A673 (cell line): ENCODE data around the gene CPED1. TPM values are rescaled to one million over a fixed set of nuclear protein-coding genes. Genes with fewer than 3 reads are reported as not detected.

Source experiments
- BruUV-seq: library from RNA; stranded (reverse); fragments of 400-500 nt; replicated peaks from 2 replicates; lab custom pipeline; 2021; lab: Mats Ljungman, UMichigan
- CTCF ChIA-PET: fragments of 300-600 bp; sonication (Branson Sonifier 250); formaldehyde crosslinking; loops from one replicate; lab custom pipeline; 2022; ENCODE audit warnings: antibody characterized with exemption; lab: Charles Lee
- POLR2A ChIA-PET: fragments of 300-600 bp; sonication (Branson Sonifier 250); formaldehyde crosslinking; loops from one replicate; lab custom pipeline; 2022; ENCODE audit warnings: antibody characterized with exemption; ENCODE audit not compliant: low non-redundant PET; lab: Charles Lee
- DNase-seq: peaks from one replicate; pipeline ENCODE4 v3.0.0-alpha.2; 2015; ENCODE audit warnings: low spot score
- H3K27ac ChIP-seq: fragments of 200-600 bp; sonication (generic); 2 replicates; pipeline ENCODE4 v1.5.1; 2016; ENCODE audit warnings: mixed run types, low read depth, mild to moderate bottlenecking, mixed read lengths, antibody characterized with exemption, low read length; ENCODE audit not compliant: poor library complexity, severe bottlenecking
- H3K27me3 ChIP-seq: fragments of 200-600 bp; sonication (generic); replicated peaks from 2 replicates; pipeline ENCODE4 v1.6.1; 2017; ENCODE audit warnings: mixed run types, low read depth, mild to moderate bottlenecking, mixed read lengths, antibody characterized with exemption, low read length; ENCODE audit not compliant: insufficient read depth, poor library complexity
- H3K36me3 ChIP-seq: fragments of 200-600 bp; sonication (generic); 2 replicates; pipeline ENCODE4 v1.6.1; 2016; ENCODE audit warnings: mixed run types, mild to moderate bottlenecking, mixed read lengths, antibody characterized with exemption, low read length; ENCODE audit not compliant: insufficient read depth, poor library complexity, severe bottlenecking
- H3K4me1 ChIP-seq: fragments of 200-600 bp; sonication (generic); 2 replicates; pipeline ENCODE4 v1.6.1; 2017; ENCODE audit warnings: mixed run types, mild to moderate bottlenecking, mixed read lengths, antibody characterized with exemption, low read length; ENCODE audit not compliant: insufficient read depth, poor library complexity, severe bottlenecking
- H3K4me3 ChIP-seq: fragments of 200-600 bp; sonication (generic); 2 replicates; pipeline ENCODE4 v1.5.1; 2016; ENCODE audit warnings: low read depth, mixed run types, mild to moderate bottlenecking, mixed read lengths, low read length; ENCODE audit not compliant: poor library complexity, severe bottlenecking
- H3K9me3 ChIP-seq: fragments of 200-600 bp; sonication (generic); 2 replicates; pipeline ENCODE4 v1.6.1; 2016; ENCODE audit warnings: mixed run types, low read depth, mild to moderate bottlenecking, mixed read lengths, antibody characterized with exemption, low read length; ENCODE audit not compliant: poor library complexity, severe bottlenecking
- CTCF ChIP-seq: fragments of 300-800, 200-600 bp; sonication (generic); conservative IDR thresholded peaks from 2 replicates; pipeline ENCODE4 v1.5.1; 2017; ENCODE audit warnings: low read depth, mild to moderate bottlenecking, antibody characterized with exemption, low read length, moderate library complexity, mixed read lengths
- EZH2 ChIP-seq: fragments of 200-600 bp; sonication (generic); IDR thresholded peaks from 2 replicates; pipeline ENCODE4 v1.6.1; 2017; ENCODE audit warnings: borderline replicate concordance, low read depth, mild to moderate bottlenecking, mixed read lengths, antibody characterized with exemption, low read length; ENCODE audit not compliant: poor library complexity, severe bottlenecking
- intact Hi-C: fragments of 100-400 bp; cut with micrococcal nuclease; formaldehyde crosslinking; loops from one replicate; pipeline ENCODE4 v1.10.0; 2022; ENCODE audit not compliant: unreplicated experiment
- total RNA-seq: library from RNA; stranded (reverse); gene quantifications from 2 replicates; pipeline ENCODE4 v1.2.3, GENCODE V29; 2021

CPED1 gene
- total RNA-seq, 1 experiment from 2014 or later = 0.15 TPM

GRCh38 chr7:121178452-121178851, 189.9 kb downstream of the CPED1 start:
- ChIA-PET POLR2A (no interaction called here), CTCF (no interaction called here)
- Histone ChIP-seq H3K9me3 (no peaks in the 10 kb centered on the region), H3K36me3 (no peaks in the 10 kb centered on the region), H3K4me1 (no peaks in the 10 kb centered on the region), H3K4me3 (no peak overlapping the region), H3K27me3 (peaks cover 6% of the 10 kb centered on the region), H3K27ac (no peak overlapping the region)
- no peak for DNase-seq
- TF ChIP-seq CTCF (no peak), EZH2 (no peak)
- BruUV-seq = no TSS peak
- intact Hi-C loops = no loop called here

- no TSS peak for BruUV-seq
- Histone ChIP-seq H3K9me3 (no peaks in the 10 kb centered on the region), H3K4me1 (no peaks in the 10 kb centered on the region), H3K36me3 (no peaks in the 10 kb centered on the region), H3K27ac (no peak overlapping the region), H3K27me3 (peaks cover 6% of the 10 kb centered on the region), H3K4me3 (no peak overlapping the region)
- DNase-seq = no peak
- ChIA-PET CTCF (no interaction called here), POLR2A (no interaction called here)
- intact Hi-C loops = no loop called here
- TF ChIP-seq EZH2 (no peak), CTCF (no peak)
Measured at GRCh38 chr7:121178869-121179497, 190.5 kb downstream of the CPED1 start.

GRCh38 chr7:121180436-121181063, 192.0 kb downstream of the CPED1 start:
- H3K4me1 ChIP-seq = no peaks in the 10 kb centered on the region
- CTCF ChIA-PET = no interaction called here
- H3K9me3 ChIP-seq = no peaks in the 10 kb centered on the region
- peaks cover 10% of the 10 kb centered on the region for H3K27me3 ChIP-seq
- DNase-seq = no peak
- POLR2A ChIA-PET = no interaction called here
- intact Hi-C loops = no loop called here
- no peaks in the 10 kb centered on the region for H3K36me3 ChIP-seq
- no peak overlapping the region for H3K27ac ChIP-seq
- no peak for TF ChIP-seq EZH2
- no peak for TF ChIP-seq CTCF
- no peak overlapping the region for H3K4me3 ChIP-seq
- BruUV-seq = no TSS peak
